Islet precursor cell (in vitro differentiated cells): ENCODE results near the gene CWF19L1.

Source experiments
- DNase-seq: peaks from one replicate; pipeline ENCODE4 v3.0.0-alpha.2; 2018

CWF19L1 gene

GRCh38 chr10:100248820-100249219, 18.6 kb downstream of the CWF19L1 start:
- no peak for DNase-seq

- DNase-seq: no peak
These were observed 21.8 kb downstream of the CWF19L1 start for GRCh38 chr10:100245484-100246220.

- DNase-seq: no peak
These were observed 27.6 kb downstream of the CWF19L1 start for GRCh38 chr10:100239851-100240250.

GRCh38 chr10:100238429-100238828, 29.0 kb downstream of the CWF19L1 start:
- no peak for DNase-seq

GRCh38 chr10:100232101-100232500, 35.3 kb downstream of the CWF19L1 start:
- DNase-seq: no peak

- DNase-seq: no peak
These were observed 37.5 kb downstream of the CWF19L1 start for GRCh38 chr10:100229819-100230422.

GRCh38 chr10:100223879-100224278, 43.6 kb downstream of the CWF19L1 start:
- DNase-seq: no peak

GRCh38 chr10:100222529-100222928, 44.9 kb downstream of the CWF19L1 start:
- no peak for DNase-seq

GRCh38 chr10:100216006-100216405, 51.4 kb downstream of the CWF19L1 start:
- no peak for DNase-seq

- no peak for DNase-seq
These were observed 58.1 kb downstream of the CWF19L1 start for GRCh38 chr10:100209303-100209702.

GRCh38 chr10:100208276-100208675, 59.2 kb downstream of the CWF19L1 start:
- no peak for DNase-seq

- DNase-seq: no peak
These were observed 63.1 kb downstream of the CWF19L1 start for GRCh38 chr10:100204370-100204769.

GRCh38 chr10:100201549-100201948, 65.9 kb downstream of the CWF19L1 start:
- no peak for DNase-seq

- DNase-seq: no peak
These were observed 72.7 kb downstream of the CWF19L1 start for GRCh38 chr10:100194711-100195110.

GRCh38 chr10:100192350-100192749, 75.1 kb downstream of the CWF19L1 start:
- no peak for DNase-seq

GRCh38 chr10:100186253-100187212, 80.9 kb downstream of the CWF19L1 start:
- no peak for DNase-seq

- peak; percentile 97 for DNase-seq
These were observed 81.8 kb downstream of the CWF19L1 start, which contains the start of gene ERLIN1 for GRCh38 chr10:100185364-100186252. Gene ERLIN1, minus strand, starts transcription at chr10:100186029. Its CDS starts 403 bp downstream, at chr10:100185626.

GRCh38 chr10:100184840-100185239, 82.6 kb downstream of the CWF19L1 start:
- DNase-seq: no peak

GRCh38 chr10:100184426-100184825, 83.0 kb downstream of the CWF19L1 start:
- no peak for DNase-seq

GRCh38 chr10:100183481-100183880, 84.0 kb downstream of the CWF19L1 start:
- no peak for DNase-seq

GRCh38 chr10:100182908-100183307, 84.5 kb downstream of the CWF19L1 start:
- no peak for DNase-seq
